GM12872 (cell line): ENCODE measurements around the gene LPP.

ENCODE experiments used
- TF ChIP-seq, protein P1 (sequence below): IDR thresholded peaks from 3 replicates; pipeline ENCODE4 v1.5.1; 2011; ENCODE audit warnings: low read depth, mild to moderate bottlenecking, low read length, moderate library complexity; ENCODE audit not compliant: insufficient read depth

LPP gene

GRCh38 chr3:188113756-188114155 lies 40.2 kb upstream of the LPP start:
- TF ChIP-seq, protein P1, sequence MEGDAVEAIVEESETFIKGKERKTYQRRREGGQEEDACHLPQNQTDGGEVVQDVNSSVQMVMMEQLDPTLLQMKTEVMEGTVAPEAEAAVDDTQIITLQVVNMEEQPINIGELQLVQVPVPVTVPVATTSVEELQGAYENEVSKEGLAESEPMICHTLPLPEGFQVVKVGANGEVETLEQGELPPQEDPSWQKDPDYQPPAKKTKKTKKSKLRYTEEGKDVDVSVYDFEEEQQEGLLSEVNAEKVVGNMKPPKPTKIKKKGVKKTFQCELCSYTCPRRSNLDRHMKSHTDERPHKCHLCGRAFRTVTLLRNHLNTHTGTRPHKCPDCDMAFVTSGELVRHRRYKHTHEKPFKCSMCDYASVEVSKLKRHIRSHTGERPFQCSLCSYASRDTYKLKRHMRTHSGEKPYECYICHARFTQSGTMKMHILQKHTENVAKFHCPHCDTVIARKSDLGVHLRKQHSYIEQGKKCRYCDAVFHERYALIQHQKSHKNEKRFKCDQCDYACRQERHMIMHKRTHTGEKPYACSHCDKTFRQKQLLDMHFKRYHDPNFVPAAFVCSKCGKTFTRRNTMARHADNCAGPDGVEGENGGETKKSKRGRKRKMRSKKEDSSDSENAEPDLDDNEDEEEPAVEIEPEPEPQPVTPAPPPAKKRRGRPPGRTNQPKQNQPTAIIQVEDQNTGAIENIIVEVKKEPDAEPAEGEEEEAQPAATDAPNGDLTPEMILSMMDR = no peak

GRCh38 chr3:188119846-188120245 lies 34.1 kb upstream of the LPP start:
- TF ChIP-seq, protein P1 = no peak

- TF ChIP-seq, protein P1 = no peak
Measured at GRCh38 chr3:188122571-188123169, 31.3 kb upstream of the LPP start.

DNA sequence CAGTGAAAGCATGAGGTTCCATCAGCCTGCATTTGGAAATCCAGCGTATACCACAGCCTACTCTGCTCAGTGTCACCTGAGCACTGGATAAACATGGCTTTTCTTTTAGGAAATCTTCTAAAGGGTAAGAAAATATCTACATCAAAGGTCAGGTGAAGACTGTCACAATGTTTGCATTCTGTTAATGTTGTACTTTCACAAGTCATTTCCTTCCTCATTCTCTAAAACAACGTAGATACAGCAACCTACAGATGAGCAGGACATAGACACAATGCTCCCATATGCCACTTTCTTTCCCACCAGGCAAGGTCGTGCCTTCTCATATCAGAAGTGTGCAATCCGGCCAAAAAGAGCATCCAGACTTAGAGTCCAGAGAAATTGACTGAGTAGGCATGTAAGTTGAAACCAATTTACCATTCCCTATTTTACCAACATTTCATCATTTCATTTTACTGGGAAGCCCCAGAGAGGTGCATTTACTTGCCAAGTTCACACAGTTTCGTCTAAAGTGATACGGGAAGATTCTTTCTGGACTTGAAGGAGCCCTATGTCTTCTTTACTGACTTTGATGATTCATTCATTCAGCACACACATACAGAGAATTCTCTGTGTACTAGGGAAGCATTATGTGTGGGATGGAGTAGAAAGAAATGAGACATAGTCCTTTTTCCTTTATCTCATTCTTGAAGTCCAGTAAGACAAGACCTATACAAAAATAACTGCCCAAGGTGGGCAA lies 30.6 kb upstream of the LPP start:
- TF ChIP-seq, protein P1 = no peak

DNA sequence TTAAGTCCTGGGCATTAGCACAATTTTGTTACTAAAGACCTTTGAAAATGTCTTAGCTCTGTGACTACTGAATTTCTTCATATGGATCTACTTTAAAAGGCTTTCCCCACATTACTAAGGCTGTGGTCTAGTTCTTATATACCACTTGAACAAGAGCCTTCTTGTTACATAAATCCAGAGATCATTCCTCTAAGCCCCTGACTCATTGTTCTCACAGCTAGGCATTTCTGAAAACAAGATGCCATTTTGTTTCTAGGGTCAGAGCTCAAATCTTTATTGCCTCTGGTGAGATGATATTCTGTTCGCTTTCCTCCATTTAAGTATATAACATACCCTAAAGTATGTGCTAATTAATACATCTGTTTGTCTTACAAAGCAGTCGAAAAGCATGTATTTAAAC lies 29.8 kb upstream of the LPP start:
- TF ChIP-seq, protein P1 = no peak

GRCh38 chr3:188125076-188125475 lies 28.9 kb upstream of the LPP start:
- TF ChIP-seq, protein P1 = no peak

GRCh38 chr3:188126276-188126675 lies 27.7 kb upstream of the LPP start:
- TF ChIP-seq, protein P1 = no peak
